ENCODE measurements around the gene SSBP4. TPM values are rescaled to one million over a fixed set of nuclear protein-coding genes. Genes with fewer than 3 reads are reported as not detected.

The SSBP4 gene
- polyA plus RNA-seq, 1 of the 3 experiments (the other 2 are of a cell fraction), result 24.9 TPM

GRCh38 chr19:18452386-18452785 is 33.2 kb downstream of the SSBP4 start (continued):
- TF ChIP-seq EZH2phosphoT487 (IDR thresholded peaks at IDR 0.05; ENCODE audit: borderline replicate concordance, low read depth) (no peak), FOXJ3 (CRISPR knock-in tag; IDR thresholded peaks at IDR 0.05) (no peak), USF2 (IDR thresholded peaks at IDR 0.05; ENCODE audit: borderline replicate concordance, low read depth, low read length) (no peak), SIN3A (IDR thresholded peaks at IDR 0.05; ENCODE audit: borderline replicate concordance, low read depth, low read length) (no peak), FOXM1 (IDR thresholded peaks at IDR 0.05; ENCODE audit: low read depth) (no peak)

- peaks cover 9% of the 10 kb centered on the region for H4K20me1 ChIP-seq (ENCODE audit: insufficient read depth)
- no peaks in the 10 kb centered on the region for H3K9me3 ChIP-seq
- H3K4me3 ChIP-seq (ENCODE audit: low read depth in 2 of 2, low read length in 1 of 2), result no peak overlapping the region
- H3K36me3 ChIP-seq (replicated peaks in 1 of 2; ENCODE audit: control insufficient read depth in 1 of 2, insufficient read depth in 2 of 2, low read length in 1 of 2), result peaks cover 4 to 25% of the 10 kb centered on the region in 2 experiments
- no peaks in the 10 kb centered on the region for H3K9me2 ChIP-seq
- H3K9ac ChIP-seq, result no peak overlapping the region
- WGBS (ENCODE audit: low lambda C conversion rate), result 79% methylated on average over 10 of the region's 10 CpGs
- H3K4me1 ChIP-seq (ENCODE audit: control insufficient read depth in 1 of 2, insufficient read depth in 2 of 2, low read depth in 1 of 2, low read length in 1 of 2), result peaks cover 2 to 4% of the 10 kb centered on the region in 2 experiments; a peak in 1 of 4 replicates
- H3K27ac ChIP-seq (ENCODE audit: low read depth in 2 of 2, low read length in 1 of 2), result no peak overlapping the region
- H3K27me3 ChIP-seq (ENCODE audit: insufficient read depth), result no peaks in the 10 kb centered on the region
- no peaks in the 10 kb centered on the region for H3F3A ChIP-seq (replicated peaks; ENCODE audit: insufficient read depth)
- 0 out of 2 replicates have a peak, but pooled peaks cover 3% of the 10 kb centered on the region for H3K79me2 ChIP-seq (ENCODE audit: insufficient read depth)
- ChIA-PET CTCF (interaction anchor here (1.0 to 13.5 kb wide), 3 partner anchors 10 to 136 kb away, joined by 3 to 215 read pairs (median 4); partner anchors contain the start of gene REX1BD), POLR2A (no interaction called here)
- no peak overlapping the region for H3K4me2 ChIP-seq
- no peak overlapping the region for H2AFZ ChIP-seq (ENCODE audit: low read depth)
- TF ChIP-seq FOSL2 (IDR thresholded peaks at IDR 0.05; ENCODE audit: borderline replicate concordance, low read depth) (no peak), TEAD4 (IDR thresholded peaks at IDR 0.05; ENCODE audit: borderline replicate concordance, insufficient read depth) (no peak), GATA2 (CRISPR knock-in tag; IDR thresholded peaks at IDR 0.05) (no peak), NRF1 (IDR thresholded peaks at IDR 0.05; ENCODE audit: low read depth, low read length) (no peak), JUND (IDR thresholded peaks at IDR 0.05) (no peak), MAX (IDR thresholded peaks at IDR 0.05; ENCODE audit: low read depth) (no peak), REST (IDR thresholded peaks at IDR 0.05; ENCODE audit: low read depth, low read length) (no peak), ELF1 (IDR thresholded peaks at IDR 0.05) (no peak), RCOR1 (IDR thresholded peaks at IDR 0.05; ENCODE audit: low read length) (no peak), EZH2phosphoT487 (IDR thresholded peaks at IDR 0.05; ENCODE audit: borderline replicate concordance, low read depth) (no peak), RAD21 (IDR thresholded peaks at IDR 0.05; ENCODE audit: low read length) (no peak), SIN3A (IDR thresholded peaks at IDR 0.05; ENCODE audit: borderline replicate concordance, low read depth, low read length) (no peak), RFX5 (IDR thresholded peaks at IDR 0.05; ENCODE audit: low read length) (no peak), GABPA (IDR thresholded peaks at IDR 0.05; ENCODE audit: low read depth) (no peak), MXI1 (IDR thresholded peaks at IDR 0.05; ENCODE audit: low read depth, low read length) (no peak), TAF1 (IDR thresholded peaks at IDR 0.05; ENCODE audit: borderline replicate concordance, low read depth, low read length) (no peak), CTCF (IDR thresholded peaks at IDR 0.05) (no peak)
- DNase-seq, result no peak
Measured at GRCh38 chr19:18453269-18454024, 34.2 kb downstream of the SSBP4 start.
